ENCODE measurements around the gene ZNF26. TPM values are rescaled to one million over a fixed set of nuclear protein-coding genes. Genes with fewer than 3 reads are reported as not detected.

ZNF26 gene
- total and polyA plus RNA-seq, 7 donors: 0.69 to 10.8 (median 7.9) TPM

DNA sequence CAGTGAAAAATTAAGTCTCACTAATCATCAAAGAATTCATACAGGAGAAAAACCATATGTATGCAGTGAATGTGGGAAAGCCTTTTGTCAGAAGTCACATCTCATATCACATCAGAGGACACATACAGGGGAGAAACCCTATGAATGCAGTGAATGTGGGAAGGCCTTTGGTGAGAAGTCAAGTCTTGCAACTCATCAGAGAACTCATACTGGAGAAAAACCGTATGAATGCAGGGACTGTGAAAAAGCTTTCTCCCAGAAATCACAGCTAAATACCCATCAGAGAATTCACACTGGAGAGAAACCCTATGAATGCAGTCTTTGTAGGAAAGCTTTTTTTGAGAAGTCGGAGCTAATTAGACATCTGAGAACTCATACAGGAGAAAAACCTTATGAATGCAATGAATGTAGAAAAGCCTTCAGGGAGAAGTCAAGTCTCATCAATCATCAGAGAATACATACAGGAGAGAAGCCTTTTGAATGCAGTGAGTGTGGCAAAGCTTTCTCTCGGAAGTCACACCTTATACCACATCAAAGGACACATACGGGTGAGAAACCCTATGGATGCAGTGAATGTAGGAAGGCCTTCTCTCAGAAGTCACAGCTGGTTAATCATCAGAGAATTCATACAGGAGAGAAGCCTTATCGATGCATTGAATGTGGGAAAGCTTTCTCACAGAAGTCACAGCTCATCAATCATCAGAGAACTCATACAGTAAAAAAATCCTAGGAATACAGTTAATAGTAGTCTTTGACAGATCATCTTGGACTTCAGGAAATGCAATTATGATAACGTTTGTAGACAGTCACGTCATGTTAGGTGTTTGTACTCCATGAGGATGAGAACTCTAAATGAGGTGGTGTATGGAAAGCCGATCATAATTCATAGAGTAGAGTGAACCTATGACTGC is 72.3 kb downstream of the ZNF26 start:
- Histone ChIP-seq H3K4me3 (no peak overlapping the region), H3K9me3 (peaks cover 56 to 98% (median 83%) of the 10 kb centered on the region in 4 donors), H3K36me3 (peaks cover 18 to 82% (median 32%) of the 10 kb centered on the region in 4 donors), H3K27ac (no peak overlapping the region), H3K4me1 (no peaks in the 10 kb centered on the region), H3K27me3 (no peaks in the 10 kb centered on the region)
- intact Hi-C loops (cut with DNase I): no loop called here
- no peak for TF ChIP-seq POLR2A (IDR thresholded peaks at IDR 0.05)
- no peak for TF ChIP-seq EP300 (IDR thresholded peaks at IDR 0.05)
- TF ChIP-seq POLR2AphosphoS5 (IDR thresholded peaks at IDR 0.05): peak in 1 of 4 donors; percentile 2
- WGBS, 2 donors: 96 to 97% methylated on average over 8 of the region's 8 CpGs
- DNase-seq: no peak

DNA sequence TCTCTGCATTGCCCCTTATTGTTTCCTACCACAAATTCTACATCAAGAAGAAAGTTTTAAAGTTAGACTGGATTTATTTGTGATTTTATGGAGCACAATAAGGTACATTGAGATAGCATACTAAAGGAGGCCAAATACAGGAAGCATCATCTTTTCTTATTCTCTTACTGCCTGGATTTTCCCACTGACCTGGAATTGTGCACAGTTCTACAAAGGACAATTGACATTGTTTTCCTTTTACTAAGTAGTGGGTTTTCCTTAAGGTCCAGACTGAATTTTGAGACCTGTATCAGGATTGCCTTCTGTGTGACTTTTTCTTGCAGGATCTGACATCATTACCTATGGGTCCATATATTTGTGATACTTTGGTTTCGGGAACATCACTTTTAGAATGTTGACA is 75.8 kb downstream of the ZNF26 start:
- H3K36me3 ChIP-seq: peaks cover 11 to 50% (median 12%) of the 10 kb centered on the region in 4 donors
- no peak for DNase-seq

DNA sequence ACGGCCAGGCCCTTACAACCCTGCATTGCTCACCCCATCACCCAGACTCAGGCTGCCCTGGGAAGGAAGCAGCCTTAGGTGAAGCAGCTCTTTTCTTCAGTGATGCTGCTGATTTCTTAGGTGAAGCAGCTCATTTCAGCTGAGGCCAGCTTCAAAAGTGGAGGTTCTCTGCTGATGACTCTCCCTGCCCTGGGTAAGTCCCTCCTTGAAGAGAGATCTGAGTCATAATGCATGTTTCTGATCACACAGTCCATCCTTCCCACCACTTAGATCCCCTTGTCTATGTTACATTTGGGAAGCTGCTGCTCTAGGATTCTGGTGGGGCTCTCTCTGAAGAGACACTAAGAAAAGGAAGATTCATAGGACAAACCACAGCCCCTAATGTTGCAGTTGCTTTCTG is 77.4 kb downstream of the ZNF26 start:
- Histone ChIP-seq H3K4me3 (no peak overlapping the region), H3K9me3 (peaks cover 56 to 98% (median 85%) of the 10 kb centered on the region in 4 donors), H3K36me3 (peaks cover 0 to 34% (median under 1%) of the 10 kb centered on the region in 4 donors), H3K27ac (no peak overlapping the region), H3K4me1 (no peaks in the 10 kb centered on the region), H3K27me3 (no peaks in the 10 kb centered on the region)
- DNase-seq: no peak
- WGBS, 2 donors: 95 to 98% methylated on average over 1 of the region's 1 CpG
- intact Hi-C loops (cut with DNase I): no loop called here
- no peak for TF ChIP-seq POLR2AphosphoS5 (IDR thresholded peaks at IDR 0.05)
- no peak for TF ChIP-seq POLR2A (IDR thresholded peaks at IDR 0.05)
- TF ChIP-seq EP300 (IDR thresholded peaks at IDR 0.05): no peak
- TF ChIP-seq, protein P1, sequence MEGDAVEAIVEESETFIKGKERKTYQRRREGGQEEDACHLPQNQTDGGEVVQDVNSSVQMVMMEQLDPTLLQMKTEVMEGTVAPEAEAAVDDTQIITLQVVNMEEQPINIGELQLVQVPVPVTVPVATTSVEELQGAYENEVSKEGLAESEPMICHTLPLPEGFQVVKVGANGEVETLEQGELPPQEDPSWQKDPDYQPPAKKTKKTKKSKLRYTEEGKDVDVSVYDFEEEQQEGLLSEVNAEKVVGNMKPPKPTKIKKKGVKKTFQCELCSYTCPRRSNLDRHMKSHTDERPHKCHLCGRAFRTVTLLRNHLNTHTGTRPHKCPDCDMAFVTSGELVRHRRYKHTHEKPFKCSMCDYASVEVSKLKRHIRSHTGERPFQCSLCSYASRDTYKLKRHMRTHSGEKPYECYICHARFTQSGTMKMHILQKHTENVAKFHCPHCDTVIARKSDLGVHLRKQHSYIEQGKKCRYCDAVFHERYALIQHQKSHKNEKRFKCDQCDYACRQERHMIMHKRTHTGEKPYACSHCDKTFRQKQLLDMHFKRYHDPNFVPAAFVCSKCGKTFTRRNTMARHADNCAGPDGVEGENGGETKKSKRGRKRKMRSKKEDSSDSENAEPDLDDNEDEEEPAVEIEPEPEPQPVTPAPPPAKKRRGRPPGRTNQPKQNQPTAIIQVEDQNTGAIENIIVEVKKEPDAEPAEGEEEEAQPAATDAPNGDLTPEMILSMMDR (IDR thresholded peaks at IDR 0.05): no peak

More for the DNA sequence above, 75.8 kb downstream of the ZNF26 start:
- no peak overlapping the region for H3K27ac ChIP-seq
- H3K27me3 ChIP-seq: no peaks in the 10 kb centered on the region
- H3K4me1 ChIP-seq: no peaks in the 10 kb centered on the region
- WGBS, 2 donors: 95 to 99% methylated on average over 1 of the region's 1 CpG
- H3K4me3 ChIP-seq: no peak overlapping the region
- peaks cover 63 to 98% (median 87%) of the 10 kb centered on the region in 4 donors for H3K9me3 ChIP-seq
- intact Hi-C loops (cut with DNase I): no loop called here
- no peak for TF ChIP-seq POLR2AphosphoS5 (IDR thresholded peaks at IDR 0.05)

DNA sequence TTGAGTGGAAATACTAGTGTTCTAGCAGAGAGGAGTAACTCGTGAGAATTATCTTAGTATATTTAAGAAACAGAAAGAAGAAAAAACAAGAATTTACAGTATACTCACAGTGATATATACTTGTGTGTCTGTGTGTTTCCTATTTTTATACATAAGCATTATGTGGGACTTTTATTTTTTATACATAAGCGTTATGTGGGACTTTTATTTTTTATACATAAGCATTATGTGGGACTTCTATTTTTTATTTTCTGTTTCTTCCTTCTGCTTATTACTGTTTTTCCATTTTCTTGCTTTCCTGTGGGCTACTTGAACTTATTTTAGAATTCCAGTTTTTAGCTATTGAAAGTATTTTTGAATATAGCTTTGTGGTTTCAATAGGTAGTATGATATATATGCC is 87.7 kb downstream of the ZNF26 start:
- TF ChIP-seq EP300 (IDR thresholded peaks at IDR 0.05) (no peak), POLR2A (IDR thresholded peaks at IDR 0.05) (no peak), POLR2AphosphoS5 (IDR thresholded peaks at IDR 0.05) (no peak)
- TF ChIP-seq, protein P1 (IDR thresholded peaks at IDR 0.05): no peak
- H3K27ac ChIP-seq: no peak overlapping the region
- H3K4me1 ChIP-seq: no peaks in the 10 kb centered on the region
- no peak for DNase-seq
- H3K36me3 ChIP-seq: no peaks in the 10 kb centered on the region
- peaks cover 6 to 69% (median 60%) of the 10 kb centered on the region in 4 donors for H3K9me3 ChIP-seq
- intact Hi-C loops (cut with DNase I): no loop called here
- no peak overlapping the region for H3K4me3 ChIP-seq
- 89 to 90% methylated on average over 2 of the region's 2 CpGs for WGBS, 2 donors
- no peaks in the 10 kb centered on the region for H3K27me3 ChIP-seq

Small RNA genes within 50 kb of the gene (small RNA-seq; reads per million reads assigned to genes)
- 0 reads per million in 3 donors for gene RNU4ATAC12P

Other genes starting within 250 kb of the ZNF26 start
- 10 to 100 TPM; 32.9 to 58.4 (median 38.3) TPM for gene ANKLE2, start 224.5 kb upstream of the ZNF26 start, total RNA-seq
- gene ANKLE2, start 224.5 kb upstream of the ZNF26 start, polyA plus RNA-seq: 10 to 100 TPM in 1 of 3 donors, 1 to 10 TPM in 2; 7.2 to 35.9 (median 8.4) TPM
- gene GOLGA3, start 157.5 kb upstream of the ZNF26 start, total RNA-seq: 10 to 100 TPM; 45.7 to 78.4 (median 56.2) TPM
- 10 to 100 TPM in 2 of 3 donors, 1 to 10 TPM in 1; 9.6 to 38.0 (median 17.6) TPM for gene GOLGA3, start 157.5 kb upstream of the ZNF26 start, polyA plus RNA-seq
- gene CHFR, start 98.8 kb upstream of the ZNF26 start, total RNA-seq: 10 to 100 TPM; 21.4 to 52.3 (median 30.2) TPM
- gene CHFR, start 98.8 kb upstream of the ZNF26 start, polyA plus RNA-seq: 10 to 100 TPM; 18.0 to 38.9 (median 20.3) TPM
- gene ZNF605, start 30.1 kb upstream of the ZNF26 start, total RNA-seq: 10 to 100 TPM in 1 of 4 donors, 1 to 10 TPM in 3; 6.2 to 15.5 (median 8.3) TPM
- 1 to 10 TPM in 2 of 3 donors, under 1 TPM in 1; 0.92 to 4.5 (median 1.2) TPM for gene ZNF605, start 30.1 kb upstream of the ZNF26 start, polyA plus RNA-seq
- 10 to 100 TPM; 28.8 to 32.7 (median 31.4) TPM for gene ZNF84, start 51.1 kb downstream of the ZNF26 start, total RNA-seq
- 1 to 10 TPM in 2 of 3 donors, under 1 TPM in 1; 0.92 to 7.2 (median 2.4) TPM for gene ZNF84, start 51.1 kb downstream of the ZNF26 start, polyA plus RNA-seq
- gene ZNF140, start 94.6 kb downstream of the ZNF26 start, total RNA-seq: 10 to 100 TPM; 12.4 to 18.8 (median 15.4) TPM
- 10 to 100 TPM in 2 of 3 donors, 1 to 10 TPM in 1; 7.8 to 14.8 (median 12.9) TPM for gene ZNF140, start 94.6 kb downstream of the ZNF26 start, polyA plus RNA-seq
- 1 to 10 TPM; 3.1 to 6.1 (median 4.4) TPM for gene ZNF891, start 143.9 kb downstream of the ZNF26 start, total RNA-seq
- gene ZNF891, start 143.9 kb downstream of the ZNF26 start, polyA plus RNA-seq: under 1 TPM; under 0.01 to 0.98 (median 0.23) TPM
- gene ZNF10, start 144.3 kb downstream of the ZNF26 start, total RNA-seq: 10 to 100 TPM; 10.5 to 22.8 (median 13.1) TPM
- 1 to 10 TPM in 2 of 3 donors, under 1 TPM in 1; 0.46 to 3.0 (median 1.2) TPM for gene ZNF10, start 144.3 kb downstream of the ZNF26 start, polyA plus RNA-seq
- 10 to 100 TPM; 12.8 to 21.9 (median 19.5) TPM for gene ZNF268, start 195.1 kb downstream of the ZNF26 start, total RNA-seq
- 1 to 10 TPM; 2.8 to 6.9 (median 5.4) TPM for gene ZNF268, start 195.1 kb downstream of the ZNF26 start, polyA plus RNA-seq
- not detected for gene ANHX, start 249.5 kb downstream of the ZNF26 start, total RNA-seq
- not detected for gene ANHX, start 249.5 kb downstream of the ZNF26 start, polyA plus RNA-seq

Measured in sigmoid colon (tissue), 7 donors.